NCI-H82 (cell line): Measurements from ENCODE around the gene LRRC36.
A peak's percentile ranks its signal among the peaks of the same experiment; 100 is the strongest.

ENCODE experiments used
- DNase-seq: peaks from one replicate; lab custom pipeline; 2025; lab: John Stamatoyannopoulos, UW

Gene LRRC36

DNA sequence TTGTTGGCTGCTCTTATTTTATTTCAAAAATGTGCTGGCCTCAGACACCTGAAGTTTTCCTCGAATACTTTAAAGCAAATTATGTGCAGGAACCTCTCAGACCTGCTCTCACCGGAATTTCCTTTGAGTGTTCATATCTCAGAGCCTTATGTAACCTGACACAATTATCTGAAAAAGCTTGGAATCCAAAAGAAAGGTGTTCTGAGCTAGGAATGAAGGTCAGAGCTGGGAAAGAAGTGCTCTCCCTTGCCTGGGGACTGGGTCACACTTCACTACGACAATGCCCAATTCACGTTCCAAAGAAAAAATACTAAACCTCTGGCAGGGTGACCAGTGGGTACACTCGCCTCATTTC is 97.6 kb downstream of the LRRC36 start:
- DNase-seq, result no peak

DNA sequence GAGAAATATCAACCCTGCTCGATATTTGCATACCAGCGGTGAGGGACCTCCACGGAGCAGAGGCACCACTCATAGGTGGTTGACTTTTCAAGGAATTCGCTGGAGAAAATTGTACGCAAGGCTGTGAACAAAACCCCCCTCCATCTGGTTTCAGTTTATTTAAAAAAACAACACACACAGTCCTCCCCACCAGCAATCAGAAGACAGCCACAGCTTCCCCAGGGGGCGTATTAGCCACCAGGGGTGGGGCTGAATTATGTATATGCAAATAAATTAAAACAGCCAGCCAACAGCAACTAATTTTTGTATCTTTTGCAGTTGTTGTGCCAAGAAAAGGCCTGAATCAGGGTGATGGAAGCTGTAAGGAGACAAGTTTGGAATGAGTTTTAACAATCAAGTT is 98.4 kb downstream of the LRRC36 start:
- DNase-seq, result no peak

DNA sequence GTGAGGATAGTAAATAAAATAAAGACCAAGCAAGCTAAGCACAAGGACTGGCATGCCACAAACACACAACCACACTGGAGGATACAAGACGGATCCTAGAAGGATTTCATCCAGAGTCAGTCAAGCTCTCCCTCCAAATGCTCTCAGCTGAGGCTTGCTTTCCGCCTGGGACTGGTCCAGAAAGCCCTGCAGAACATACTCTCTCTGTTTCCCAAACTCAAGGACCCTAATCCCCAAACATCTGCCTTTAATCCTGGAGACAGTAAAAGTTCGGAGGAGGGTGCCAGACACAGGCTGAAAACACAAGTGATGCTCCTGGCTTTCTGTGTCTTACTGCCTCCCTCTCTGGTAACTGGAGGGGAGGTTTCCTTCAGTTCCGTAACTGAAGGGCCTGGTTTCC is 99.0 kb downstream of the LRRC36 start:
- peak; percentile 30 for DNase-seq

DNA sequence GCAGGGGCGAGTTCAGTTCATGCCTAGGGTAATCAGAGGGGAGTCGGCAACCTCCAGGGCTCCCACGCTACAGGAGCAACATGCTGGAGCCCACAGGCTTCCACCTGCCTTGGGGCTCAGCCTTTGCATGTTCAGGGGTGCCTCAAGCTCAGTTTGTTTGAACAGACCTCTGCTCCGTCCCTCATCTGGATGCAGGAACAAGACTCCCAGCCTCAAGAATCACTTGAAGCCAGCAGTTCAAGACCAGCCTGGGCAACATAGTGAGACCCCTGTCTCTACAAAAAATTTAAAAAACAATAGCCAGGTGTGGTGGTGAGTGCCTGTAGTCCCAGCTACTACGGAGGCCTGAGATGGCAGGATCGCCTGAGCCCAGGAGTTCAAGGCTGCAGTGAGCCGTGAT is 99.4 kb downstream of the LRRC36 start:
- no peak for DNase-seq

GRCh38 chr16:67426950-67427349 is 100.3 kb downstream of the LRRC36 start:
- no peak for DNase-seq

- peak; percentile 91 for DNase-seq
Measured at GRCh38 chr16:67428146-67428731, 101.6 kb downstream of the LRRC36 start.

DNA sequence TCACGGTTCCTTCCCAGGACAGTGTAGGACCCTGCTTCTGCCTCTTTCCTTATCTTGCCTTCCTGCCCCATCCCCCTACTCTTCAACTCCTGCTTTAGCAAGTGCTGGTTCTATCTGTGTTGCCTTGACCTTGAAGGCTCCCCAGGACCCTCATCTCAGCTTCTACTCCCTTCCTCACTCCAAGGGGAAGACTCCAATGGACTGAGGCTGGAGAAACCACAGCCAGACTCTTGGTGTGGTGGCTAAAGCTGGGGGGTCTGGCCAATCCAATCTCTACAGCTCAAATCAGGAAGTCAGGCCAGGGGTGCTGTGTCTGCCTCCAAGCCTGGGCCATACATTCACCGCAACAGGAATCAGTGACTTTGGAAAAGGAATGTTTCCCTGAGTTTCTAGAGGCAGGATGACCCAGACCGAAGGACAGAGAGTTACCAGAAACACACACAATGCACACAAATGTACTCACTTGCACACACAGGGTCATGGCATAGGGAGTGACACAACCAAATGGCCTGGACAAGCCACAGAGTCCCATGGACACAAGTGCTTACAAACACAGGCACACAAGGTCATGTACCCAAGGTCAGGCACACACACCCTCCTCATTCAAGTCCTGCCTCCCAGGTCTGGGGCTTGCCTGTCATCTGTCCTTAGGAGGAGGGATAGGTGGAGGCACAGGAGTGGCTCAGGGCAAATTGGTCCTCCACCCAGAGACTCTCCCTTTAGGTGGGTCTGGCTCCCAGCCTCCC is 102.6 kb downstream of the LRRC36 start:
- peak; percentile 45 for DNase-seq

DNA sequence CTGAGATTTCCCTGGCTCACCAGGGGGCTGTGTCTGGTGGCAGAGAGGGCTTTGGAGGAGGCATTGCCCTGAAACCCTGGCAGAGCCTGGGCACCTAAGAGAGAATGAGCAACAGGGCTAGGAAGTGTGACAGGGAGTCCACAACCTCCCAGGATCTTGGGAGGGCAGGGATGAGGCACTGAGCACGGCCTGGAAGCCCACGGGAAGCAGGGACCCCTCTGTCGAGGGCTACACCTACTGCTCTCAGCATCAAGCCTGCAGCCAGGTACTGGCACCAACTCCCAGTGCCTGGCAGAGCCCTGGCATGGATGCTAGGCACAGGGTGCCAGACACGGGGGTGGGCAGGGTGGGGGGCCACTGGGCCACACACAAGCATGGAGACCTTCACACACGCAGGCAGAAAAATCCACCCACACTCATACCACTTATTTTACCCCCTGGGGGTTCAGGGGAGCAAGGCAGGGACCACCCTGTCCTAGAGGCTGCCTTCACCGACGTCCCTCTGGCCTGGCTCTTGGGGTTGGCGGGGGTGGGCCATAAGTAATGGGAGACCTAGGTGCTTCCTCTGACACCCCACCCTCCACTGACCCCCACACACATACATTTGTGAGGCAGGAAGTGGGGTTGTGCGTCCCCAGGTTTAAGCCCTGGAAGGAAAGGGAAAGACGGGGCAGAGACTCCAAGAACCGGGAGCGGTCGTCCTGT is 103.3 kb downstream of the LRRC36 start:
- DNase-seq, result peak; percentile 45

DNA sequence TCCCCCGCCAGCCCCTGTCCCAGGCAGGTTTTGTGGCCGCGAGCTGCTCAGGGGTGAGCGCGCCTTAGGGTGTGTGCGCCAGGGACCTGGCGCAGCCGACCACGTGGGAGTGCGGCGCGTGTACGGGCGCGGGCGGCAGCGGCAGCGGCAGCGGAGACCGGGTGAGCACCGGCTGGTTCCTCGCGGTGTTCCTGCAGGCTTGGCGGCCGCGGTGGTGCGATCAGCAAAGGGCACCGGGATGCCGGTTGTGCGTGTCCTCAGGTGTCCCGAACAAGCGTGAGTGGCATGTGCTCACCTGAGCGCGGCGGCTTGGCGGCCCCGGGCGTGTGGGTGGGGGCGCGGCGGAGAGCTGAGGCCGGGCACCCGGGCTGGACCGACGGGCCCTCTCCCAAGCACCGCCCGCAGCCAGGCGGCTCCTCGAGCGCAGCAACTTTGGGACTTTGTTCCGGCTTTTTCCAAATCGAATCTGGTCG is 103.9 kb downstream of the LRRC36 start:
- DNase-seq, result peak; percentile 56

- peak; percentile 83 for DNase-seq
Measured at GRCh38 chr16:67430977-67431774, 104.6 kb downstream of the LRRC36 start, which contains the start of gene HSD11B2. Gene HSD11B2 (plus strand): TSS chr16:67431121. CDS start chr16:67431249, 128 bp downstream.

DNA sequence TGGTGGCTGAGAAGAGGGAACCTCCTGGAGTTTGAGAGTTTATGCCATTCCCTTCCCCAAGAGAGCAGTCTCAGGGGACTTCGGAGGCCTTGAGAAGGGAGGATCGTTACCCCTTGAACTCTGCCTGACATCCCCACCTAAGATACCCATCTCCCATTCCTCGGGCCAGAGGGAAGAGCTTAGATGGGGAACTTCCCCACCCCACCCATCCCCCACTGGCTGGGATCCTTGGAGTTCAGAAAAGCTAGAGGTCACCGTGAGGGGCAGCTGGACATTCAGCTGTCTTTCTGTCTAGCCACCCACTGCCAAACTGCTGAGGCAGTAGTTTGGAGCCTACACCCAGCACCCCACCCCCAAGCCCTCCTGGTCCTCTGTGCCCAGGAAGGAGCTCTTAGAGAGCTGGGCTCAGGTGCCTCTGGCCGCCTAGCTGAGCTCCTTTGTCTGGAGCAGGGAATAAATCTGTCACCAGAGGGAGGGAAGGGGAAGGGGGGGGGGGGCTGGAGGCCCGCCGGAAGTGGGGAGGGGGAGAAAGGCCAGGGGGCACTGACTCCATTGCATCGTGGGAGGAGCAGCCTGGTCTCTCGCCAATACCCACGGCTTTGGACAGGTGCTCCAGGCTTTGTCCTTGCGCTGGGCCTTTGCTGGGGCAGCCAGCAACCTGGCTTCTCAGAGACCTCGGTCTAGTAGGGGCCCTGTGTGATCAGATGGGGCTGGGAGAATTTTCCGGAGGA is 105.3 kb downstream of the LRRC36 start:
- peak; percentile 86 for DNase-seq

DNA sequence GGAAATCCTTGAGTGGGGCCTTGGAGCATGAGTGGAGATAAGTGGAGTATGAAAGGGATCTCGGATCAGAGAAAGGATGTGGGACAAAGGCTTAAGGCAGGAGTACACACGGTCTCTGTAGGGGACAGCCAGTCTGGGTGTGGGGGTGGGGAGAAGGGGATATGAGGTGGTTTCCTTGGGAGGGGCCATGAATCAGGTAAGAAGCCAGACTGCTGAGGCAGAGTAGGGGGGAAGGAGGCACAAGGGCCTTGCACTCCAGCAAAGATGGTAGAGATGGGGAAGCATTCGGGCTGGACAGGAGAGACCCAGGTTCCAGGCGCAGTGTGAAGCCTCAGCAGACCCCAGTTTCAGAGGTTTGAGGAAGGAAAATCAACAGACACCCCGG is 105.9 kb downstream of the LRRC36 start:
- no peak for DNase-seq

DNA sequence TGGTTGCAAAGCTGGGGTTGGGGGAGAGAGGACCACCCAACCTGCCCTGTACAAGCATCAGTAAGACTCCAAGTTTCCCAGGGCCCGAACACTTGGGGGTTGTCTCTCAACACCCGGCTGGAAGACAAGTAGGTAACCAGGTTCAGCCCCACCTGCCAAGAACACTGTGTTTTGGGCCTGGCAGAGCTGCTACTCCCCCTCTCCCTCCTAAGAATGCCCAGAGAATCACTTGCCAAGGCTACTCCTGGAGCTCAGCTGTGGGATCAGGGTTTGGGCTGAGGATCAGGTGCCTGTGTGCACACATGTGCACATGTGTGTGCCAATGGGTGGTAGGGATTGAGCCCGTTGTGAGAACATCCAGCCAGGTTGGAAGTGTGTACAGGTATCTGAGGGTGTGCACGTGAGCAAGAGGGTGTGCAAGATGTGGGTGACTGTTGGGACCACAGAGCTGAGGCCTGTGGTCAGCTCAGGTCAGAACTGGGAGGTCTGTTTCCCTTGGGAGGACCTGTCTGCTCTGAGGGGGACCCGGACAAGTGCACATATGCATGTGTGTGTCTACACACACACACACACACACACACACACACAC is 106.6 kb downstream of the LRRC36 start:
- DNase-seq, result no peak
